ENCODE results near the gene KRT3.
A peak's percentile ranks its signal among the peaks of the same experiment; 100 is the strongest.
"Not testable (repeated sequence)": the region's sequence is repeated elsewhere in the genome, so short reads cannot be mapped to it uniquely, and the experiment has no call there.

Gene KRT3

GRCh38 chr12:52756281-52756960 lies 39.5 kb downstream of the KRT3 start:
- DNase-seq: no peak

GRCh38 chr12:52755533-52755932 lies 40.4 kb downstream of the KRT3 start:
- no peak for DNase-seq

- no peak for DNase-seq
Observed at GRCh38 chr12:52754135-52754534, 41.8 kb downstream of the KRT3 start.

GRCh38 chr12:52753283-52753682 lies 42.6 kb downstream of the KRT3 start:
- DNase-seq: no peak

- DNase-seq: no peak
Observed at GRCh38 chr12:52752516-52752915, 43.4 kb downstream of the KRT3 start.

- DNase-seq: no peak
Observed at GRCh38 chr12:52751795-52752194, 44.1 kb downstream of the KRT3 start.

DNA sequence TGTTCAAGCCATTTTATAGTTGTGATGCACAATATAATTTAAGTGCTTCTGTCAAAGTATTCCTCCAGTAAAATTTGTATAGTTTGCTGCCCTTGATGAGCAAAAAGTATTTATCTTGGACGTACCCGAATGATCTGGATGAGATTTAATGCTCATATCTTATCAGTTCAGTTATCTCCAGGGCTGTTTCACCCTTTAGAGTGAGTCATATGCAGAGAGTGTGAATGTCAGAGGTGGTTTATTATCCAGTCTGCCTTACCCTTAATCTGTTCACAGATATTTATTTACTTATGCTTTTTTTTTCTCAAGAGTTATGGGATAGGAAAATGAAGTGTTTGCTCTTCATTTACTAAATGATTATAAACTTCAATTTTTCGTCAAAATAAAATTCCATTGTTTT lies 45.4 kb downstream of the KRT3 start:
- DNase-seq: not testable (repeated sequence)

- DNase-seq: no peak
Observed at GRCh38 chr12:52749827-52750226, 46.1 kb downstream of the KRT3 start.

DNA sequence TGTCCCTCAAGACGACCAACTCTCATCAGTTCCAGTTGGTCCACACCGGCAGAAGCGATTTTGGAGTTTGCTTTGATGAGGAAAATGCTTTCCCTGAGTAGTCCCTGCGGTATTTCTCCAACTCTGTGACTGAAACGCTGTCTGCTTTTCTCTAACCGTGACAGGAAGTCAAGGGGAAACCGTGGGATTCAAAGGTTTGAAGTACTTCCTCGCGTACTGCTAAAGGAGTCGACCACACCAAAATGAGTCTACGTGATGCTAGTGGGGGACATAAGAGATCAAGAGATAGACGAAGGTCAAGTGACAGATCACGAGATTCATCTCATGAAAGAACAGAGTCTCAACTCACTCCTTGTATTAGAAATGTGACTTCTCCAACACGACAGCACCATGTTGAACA lies 47.3 kb downstream of the KRT3 start:
- no peak for DNase-seq

DNA sequence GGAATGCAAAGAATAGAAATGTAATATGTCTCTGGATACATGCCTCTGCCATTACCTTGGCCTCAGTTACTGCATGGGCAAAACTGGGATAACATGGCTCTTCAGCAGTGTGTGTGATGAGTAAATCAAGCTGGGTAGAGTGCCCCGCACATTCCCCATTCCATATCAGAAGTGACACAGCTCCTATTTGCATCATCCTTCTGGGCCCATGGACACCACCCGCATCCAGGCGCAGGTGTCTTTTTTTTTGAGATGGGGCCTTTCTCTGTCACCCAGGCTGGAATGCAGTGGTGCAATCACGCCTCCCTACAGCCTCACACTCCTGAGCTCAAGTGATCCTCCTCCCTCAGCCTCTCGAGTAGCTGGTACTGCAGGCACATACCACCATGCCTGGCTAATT lies 50.4 kb downstream of the KRT3 start:
- DNase-seq: no peak

- no peak for DNase-seq
Observed at GRCh38 chr12:52744493-52745156, 51.3 kb downstream of the KRT3 start.

DNA sequence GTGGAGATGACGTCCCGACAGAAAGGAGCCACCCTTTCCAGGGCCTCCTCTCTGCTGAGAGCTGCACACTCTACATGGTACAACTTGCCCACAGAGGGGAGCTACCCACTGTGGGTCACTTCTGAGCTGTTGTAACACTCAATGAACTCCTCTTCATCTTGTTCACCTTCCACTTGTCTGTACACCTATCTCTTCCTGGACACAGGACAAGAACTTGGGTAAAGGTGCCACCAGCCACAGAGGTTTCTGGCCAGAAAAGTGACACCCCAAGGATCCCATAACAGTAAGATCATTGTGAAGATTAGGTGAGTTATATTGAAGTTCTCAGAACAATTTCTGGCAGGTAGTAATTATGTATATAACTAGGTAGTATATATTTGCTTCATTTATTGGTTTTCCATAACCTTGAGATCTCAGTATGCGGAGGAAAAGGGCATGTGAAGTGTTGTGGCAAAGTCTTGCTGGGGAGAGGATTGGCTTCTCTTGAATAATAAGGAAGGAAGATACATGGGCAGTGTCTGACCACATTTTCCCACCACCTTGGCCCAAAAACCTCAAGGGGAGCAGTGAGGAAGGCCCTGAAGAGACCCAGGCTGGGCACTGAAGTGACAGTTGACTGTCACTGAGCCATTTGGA lies 53.0 kb downstream of the KRT3 start:
- no peak for DNase-seq

GRCh38 chr12:52742196-52742580 lies 53.7 kb downstream of the KRT3 start:
- no peak for DNase-seq

- no peak for DNase-seq
Observed at GRCh38 chr12:52741375-52742195, 54.3 kb downstream of the KRT3 start.

GRCh38 chr12:52740584-52740983 lies 55.3 kb downstream of the KRT3 start:
- DNase-seq: peak; percentile 65

DNA sequence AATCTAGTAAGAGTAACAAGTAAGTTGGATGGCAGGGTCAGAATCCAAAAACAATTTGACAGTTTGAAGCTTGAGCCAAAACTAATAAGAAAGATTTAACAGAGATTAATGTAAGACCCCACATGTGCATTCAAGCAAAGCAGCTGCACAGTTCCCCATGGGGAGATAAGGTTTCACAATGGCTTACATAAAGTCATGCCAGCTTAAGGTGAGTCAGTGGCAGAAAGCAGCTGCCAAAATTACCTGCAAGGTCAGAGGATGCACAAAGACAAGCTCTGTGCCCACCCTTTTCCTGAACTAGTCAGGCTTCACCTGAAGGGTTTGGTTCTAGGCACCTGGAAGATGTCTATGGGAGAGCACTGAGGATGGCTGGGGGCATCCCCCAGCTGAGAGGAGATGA lies 56.0 kb downstream of the KRT3 start:
- DNase-seq: no peak
